ENCODE measurements around the gene SLC28A1. TPM values are rescaled to one million over a fixed set of nuclear protein-coding genes. Genes with fewer than 3 reads are reported as not detected.
A peak's percentile ranks its signal among the peaks of the same experiment; 100 is the strongest.

SLC28A1 gene
- total RNA-seq, 2 donors from 2014 or later, result 0.80 TPM; not detected in 1

DNA sequence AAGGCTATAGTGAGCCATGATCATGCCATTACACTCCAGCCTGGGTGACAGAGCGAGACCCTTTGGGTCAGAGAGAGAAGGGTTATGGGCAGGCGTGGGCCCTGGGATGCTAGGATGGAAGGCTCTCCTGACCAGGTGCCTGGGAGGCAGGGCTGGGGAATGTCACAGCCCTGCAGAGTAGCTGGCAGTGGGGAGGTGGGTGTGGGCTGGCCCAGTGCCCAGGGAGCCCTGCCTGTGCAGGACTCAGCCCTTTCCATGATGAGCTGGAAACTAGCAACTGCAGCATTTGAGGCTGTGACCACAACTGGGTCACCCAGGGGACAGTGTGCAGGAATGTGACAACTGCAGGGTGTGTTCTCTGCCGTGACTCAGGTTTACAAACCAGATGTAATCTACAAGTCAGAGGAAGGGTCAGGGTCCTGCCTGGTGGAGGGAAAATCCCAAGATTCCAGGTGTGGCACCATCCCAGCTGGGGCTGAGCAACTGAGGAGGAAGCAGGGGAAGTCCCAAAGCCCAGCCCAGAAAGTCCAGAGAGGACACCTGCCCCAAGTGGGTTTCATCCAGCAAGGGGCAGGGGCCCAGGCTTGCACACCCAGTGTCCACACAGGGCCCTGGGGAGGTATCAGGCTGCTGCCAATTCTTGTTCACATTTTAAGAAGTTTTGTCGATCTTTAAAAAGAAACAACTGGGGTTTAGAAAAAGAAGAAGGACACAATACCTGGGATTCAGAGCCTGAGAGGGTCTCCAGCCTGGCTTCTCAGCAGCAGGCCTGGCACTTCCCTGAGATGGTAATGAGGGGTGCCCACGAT lies 45.5 kb downstream of the SLC28A1 start:
- no peaks in the 10 kb centered on the region for H3K27me3 ChIP-seq
- H3K4me3 ChIP-seq, result no peak overlapping the region
- DNase-seq, result peak; percentile 78
- no peak overlapping the region for H3K27ac ChIP-seq
- no peaks in the 10 kb centered on the region for H3K36me3 ChIP-seq
- intact Hi-C loops (cut with DNase I), result loop anchor here (5.0 kb wide), 3 partner anchors 83 to 343 kb away; no protein-coding TSS in a partner anchor
- H3K4me1 ChIP-seq, result no peaks in the 10 kb centered on the region
- H3K9ac ChIP-seq (ENCODE audit: low read depth in 2 of 2, low read length in 2 of 2), result no peak overlapping the region
- no peaks in the 10 kb centered on the region for H3K9me3 ChIP-seq
- TF ChIP-seq, protein P1, sequence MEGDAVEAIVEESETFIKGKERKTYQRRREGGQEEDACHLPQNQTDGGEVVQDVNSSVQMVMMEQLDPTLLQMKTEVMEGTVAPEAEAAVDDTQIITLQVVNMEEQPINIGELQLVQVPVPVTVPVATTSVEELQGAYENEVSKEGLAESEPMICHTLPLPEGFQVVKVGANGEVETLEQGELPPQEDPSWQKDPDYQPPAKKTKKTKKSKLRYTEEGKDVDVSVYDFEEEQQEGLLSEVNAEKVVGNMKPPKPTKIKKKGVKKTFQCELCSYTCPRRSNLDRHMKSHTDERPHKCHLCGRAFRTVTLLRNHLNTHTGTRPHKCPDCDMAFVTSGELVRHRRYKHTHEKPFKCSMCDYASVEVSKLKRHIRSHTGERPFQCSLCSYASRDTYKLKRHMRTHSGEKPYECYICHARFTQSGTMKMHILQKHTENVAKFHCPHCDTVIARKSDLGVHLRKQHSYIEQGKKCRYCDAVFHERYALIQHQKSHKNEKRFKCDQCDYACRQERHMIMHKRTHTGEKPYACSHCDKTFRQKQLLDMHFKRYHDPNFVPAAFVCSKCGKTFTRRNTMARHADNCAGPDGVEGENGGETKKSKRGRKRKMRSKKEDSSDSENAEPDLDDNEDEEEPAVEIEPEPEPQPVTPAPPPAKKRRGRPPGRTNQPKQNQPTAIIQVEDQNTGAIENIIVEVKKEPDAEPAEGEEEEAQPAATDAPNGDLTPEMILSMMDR (IDR thresholded peaks at IDR 0.05), result no peak

DNA sequence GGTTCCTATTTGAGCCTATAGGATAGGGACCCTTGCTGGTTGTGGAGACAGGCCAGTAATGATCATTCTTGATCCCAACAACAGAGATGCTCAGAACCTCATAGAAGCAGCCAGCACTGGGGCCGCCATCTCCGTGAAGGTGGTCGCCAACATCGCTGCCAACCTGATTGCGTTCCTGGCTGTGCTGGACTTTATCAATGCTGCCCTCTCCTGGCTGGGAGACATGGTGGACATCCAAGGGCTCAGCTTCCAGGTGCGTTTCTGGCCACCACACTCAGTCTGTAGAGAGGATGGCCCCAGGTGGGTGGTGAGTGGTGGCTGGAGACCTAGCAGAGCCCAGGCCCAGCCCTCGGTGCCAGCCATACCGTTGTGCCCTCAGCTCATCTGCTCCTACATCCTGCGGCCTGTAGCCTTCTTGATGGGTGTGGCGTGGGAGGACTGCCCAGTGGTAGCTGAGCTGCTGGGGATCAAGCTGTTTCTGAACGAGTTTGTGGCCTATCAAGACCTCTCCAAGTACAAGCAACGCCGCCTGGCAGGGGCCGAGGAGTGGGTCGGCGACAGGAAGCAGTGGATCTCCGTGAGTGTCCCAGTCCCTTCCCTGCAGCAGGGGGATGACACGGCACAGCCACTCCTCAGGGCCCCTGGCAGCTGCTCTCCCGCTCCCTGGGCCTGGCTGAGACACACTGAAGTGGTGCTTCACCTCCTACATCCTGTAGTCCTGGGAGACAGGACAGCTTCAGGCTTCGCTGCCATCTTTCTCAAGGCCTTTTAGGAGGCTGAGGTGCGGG lies 50.7 kb downstream of the SLC28A1 start:
- no peaks in the 10 kb centered on the region for H3K9me3 ChIP-seq
- no peak overlapping the region for H3K27ac ChIP-seq
- no peak overlapping the region for H3K4me3 ChIP-seq
- no peaks in the 10 kb centered on the region for H3K27me3 ChIP-seq
- no peak overlapping the region for H3K9ac ChIP-seq (ENCODE audit: low read depth in 2 of 2, low read length in 2 of 2)
- TF ChIP-seq, protein P1 (IDR thresholded peaks at IDR 0.05), result no peak
- no peaks in the 10 kb centered on the region for H3K36me3 ChIP-seq
- intact Hi-C loops (cut with DNase I), result no loop called here
- DNase-seq, result no peak
- H3K4me1 ChIP-seq, result no peaks in the 10 kb centered on the region

DNA sequence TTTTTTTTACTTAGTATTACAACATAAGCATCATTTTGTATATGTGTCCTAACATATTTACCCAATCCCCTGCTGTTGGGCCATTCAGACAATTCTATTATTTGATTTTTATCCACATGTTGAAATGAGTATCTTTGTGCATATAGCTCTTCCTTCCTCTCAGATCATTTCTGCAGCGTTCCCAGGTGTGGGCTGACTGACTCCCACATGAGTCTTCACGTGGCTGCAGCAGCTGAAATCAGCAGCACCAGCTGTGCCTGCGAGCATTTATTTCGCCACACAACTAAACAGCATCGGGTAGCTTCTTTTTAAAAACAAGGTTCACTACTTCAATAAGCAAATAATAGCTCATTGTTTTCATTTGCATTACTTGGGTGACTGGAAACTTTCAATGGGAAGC lies 52.7 kb downstream of the SLC28A1 start:
- Histone ChIP-seq H3K9ac (ENCODE audit: low read depth in 2 of 2, low read length in 2 of 2) (no peak overlapping the region), H3K9me3 (no peaks in the 10 kb centered on the region), H3K27ac (no peak overlapping the region), H3K36me3 (no peaks in the 10 kb centered on the region), H3K4me3 (no peak overlapping the region), H3K4me1 (no peaks in the 10 kb centered on the region), H3K27me3 (no peaks in the 10 kb centered on the region)
- no peak for DNase-seq
- intact Hi-C loops (cut with DNase I), result no loop called here
- TF ChIP-seq, protein P1 (IDR thresholded peaks at IDR 0.05), result no peak

DNA sequence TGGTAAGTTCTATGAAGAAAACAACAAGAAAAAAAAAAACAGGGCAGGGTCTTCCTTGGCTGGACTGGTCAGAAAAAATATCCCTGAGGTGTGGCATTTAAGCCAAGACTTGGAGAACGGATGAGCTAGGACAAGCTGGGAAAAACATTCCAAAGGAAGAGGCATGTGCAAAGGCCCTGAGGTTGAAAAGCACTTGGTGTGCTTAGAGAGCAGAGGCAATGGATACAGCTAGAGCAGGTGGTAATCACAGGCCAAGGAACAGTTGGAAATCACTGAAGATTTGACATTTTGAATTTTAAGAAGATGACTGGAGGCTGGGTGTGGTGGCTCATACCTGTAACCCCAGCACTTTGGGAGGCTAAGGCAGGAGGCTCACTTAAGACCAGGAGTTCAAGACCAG lies 54.3 kb downstream of the SLC28A1 start:
- H3K27ac ChIP-seq, result no peak overlapping the region
- intact Hi-C loops (cut with DNase I), result no loop called here

DNA sequence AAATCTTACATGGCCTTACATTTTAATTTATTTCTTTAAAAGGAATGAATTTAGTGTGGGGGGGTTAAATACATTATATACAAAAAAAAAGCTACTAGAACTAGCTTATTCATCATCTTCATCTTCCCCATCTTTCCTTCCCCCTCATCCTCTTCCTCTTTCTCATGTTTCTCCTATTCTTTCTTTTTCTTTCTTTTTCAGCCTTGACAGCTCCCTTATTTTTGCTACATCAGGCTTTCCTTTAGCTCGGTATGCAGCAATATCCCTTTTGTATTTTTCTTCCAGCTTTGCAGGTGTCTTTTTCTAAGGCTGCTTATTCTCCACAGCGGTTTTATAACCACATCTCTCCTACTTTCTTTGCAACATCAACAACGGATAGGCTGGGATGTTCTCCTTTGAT lies 55.9 kb downstream of the SLC28A1 start:
- Histone ChIP-seq H3K9me3 (no peaks in the 10 kb centered on the region), H3K4me3 (no peak overlapping the region), H3K4me1 (no peaks in the 10 kb centered on the region), H3K9ac (ENCODE audit: low read depth in 2 of 2, low read length in 2 of 2) (no peak overlapping the region), H3K27ac (no peak overlapping the region), H3K27me3 (no peaks in the 10 kb centered on the region), H3K36me3 (no peaks in the 10 kb centered on the region)
- intact Hi-C loops (cut with DNase I), result no loop called here
- no peak for DNase-seq
- TF ChIP-seq, protein P1 (IDR thresholded peaks at IDR 0.05), result no peak

More for the DNA sequence above, 54.3 kb downstream of the SLC28A1 start:
- Histone ChIP-seq H3K4me1 (no peaks in the 10 kb centered on the region), H3K27me3 (no peaks in the 10 kb centered on the region), H3K4me3 (no peak overlapping the region), H3K9me3 (no peaks in the 10 kb centered on the region), H3K36me3 (no peaks in the 10 kb centered on the region), H3K9ac (ENCODE audit: low read depth in 2 of 2, low read length in 2 of 2) (no peak overlapping the region)
- TF ChIP-seq, protein P1 (IDR thresholded peaks at IDR 0.05), result no peak
- DNase-seq, result no peak

Measured in colonic mucosa (tissue), 4 donors.